ENCODE data around the gene PRR30. TPM values are rescaled to one million over a fixed set of nuclear protein-coding genes. Genes with fewer than 3 reads are reported as not detected.

Gene PRR30
- total and polyA plus RNA-seq, 2 donors (not counting 1 experiment from before 2014, with no cell fraction given): not detected

GRCh38 chr2:27095745-27096651, 43.2 kb downstream of the PRR30 start:
- peak overlapping the region in 3 of 5 experiments; percentile 38 to 55 (median 48) for H3K4me3 ChIP-seq (ENCODE audit: control extremely low read depth in 1 of 5, extremely low read depth in 1 of 5, insufficient read depth in 1 of 5, low read depth in 2 of 5, low read length in 4 of 5)

More at GRCh38 chr2:27095745-27096651, 43.2 kb downstream of the PRR30 start:
- DNase-seq (peak; percentile 67), ATAC-seq (ENCODE audit: low read depth) (peak; percentile 90)
- Mint-ChIP-seq H3K4me3 (peak overlapping the region; percentile 81), H3K9me3 (ENCODE audit: insufficient read depth) (no peaks in the 10 kb centered on the region), H3K4me1 (peaks cover 11% of the 10 kb centered on the region), H3K27me3 (no peaks in the 10 kb centered on the region), H3K27ac (peak overlapping the region; percentile 41)
- H3K36me3 ChIP-seq (replicated peaks in 1 of 2; ENCODE audit: control extremely low read depth in 1 of 2, control insufficient read depth in 1 of 2, extremely low read depth in 1 of 2, insufficient read depth in 2 of 2, low read length in 1 of 2): no peaks in the 10 kb centered on the region
- ChIA-PET CTCF (interaction anchor here (0.5 to 8.8 kb wide), 8 partner anchors 9 to 208 kb away, joined by 3 to 143 read pairs (median 6); partner anchors contain the start of gene TRIM54), POLR2A (interaction anchor here (0.6 kb wide), 1 partner anchor 39 kb away, joined by 3 read pairs; the partner anchor contains the start of gene PREB)
- H3K9ac ChIP-seq (ENCODE audit: low read length): peak overlapping the region; percentile 54
- TF ChIP-seq EZH2 (IDR thresholded peaks at IDR 0.05; ENCODE audit: borderline replicate concordance, insufficient read depth, low read depth, low read length, poor library complexity, severe bottlenecking): no peak
- TF ChIP-seq, protein P1, sequence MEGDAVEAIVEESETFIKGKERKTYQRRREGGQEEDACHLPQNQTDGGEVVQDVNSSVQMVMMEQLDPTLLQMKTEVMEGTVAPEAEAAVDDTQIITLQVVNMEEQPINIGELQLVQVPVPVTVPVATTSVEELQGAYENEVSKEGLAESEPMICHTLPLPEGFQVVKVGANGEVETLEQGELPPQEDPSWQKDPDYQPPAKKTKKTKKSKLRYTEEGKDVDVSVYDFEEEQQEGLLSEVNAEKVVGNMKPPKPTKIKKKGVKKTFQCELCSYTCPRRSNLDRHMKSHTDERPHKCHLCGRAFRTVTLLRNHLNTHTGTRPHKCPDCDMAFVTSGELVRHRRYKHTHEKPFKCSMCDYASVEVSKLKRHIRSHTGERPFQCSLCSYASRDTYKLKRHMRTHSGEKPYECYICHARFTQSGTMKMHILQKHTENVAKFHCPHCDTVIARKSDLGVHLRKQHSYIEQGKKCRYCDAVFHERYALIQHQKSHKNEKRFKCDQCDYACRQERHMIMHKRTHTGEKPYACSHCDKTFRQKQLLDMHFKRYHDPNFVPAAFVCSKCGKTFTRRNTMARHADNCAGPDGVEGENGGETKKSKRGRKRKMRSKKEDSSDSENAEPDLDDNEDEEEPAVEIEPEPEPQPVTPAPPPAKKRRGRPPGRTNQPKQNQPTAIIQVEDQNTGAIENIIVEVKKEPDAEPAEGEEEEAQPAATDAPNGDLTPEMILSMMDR (IDR thresholded peaks at IDR 0.05): no peak
- no peaks in the 10 kb centered on the region for H3K9me3 ChIP-seq (ENCODE audit: control extremely low read depth in 1 of 3, control insufficient read depth in 2 of 3, insufficient read depth in 1 of 3, low read length in 2 of 3)
- H3K27me3 ChIP-seq (replicated peaks in 1 of 4; ENCODE audit: control extremely low read depth in 1 of 4, control insufficient read depth in 3 of 4, insufficient read depth in 4 of 4, low read length in 3 of 4): no peaks in the 10 kb centered on the region
- no peak overlapping the region for H3K27ac ChIP-seq (ENCODE audit: low read length in 2 of 2)
- intact Hi-C loops (cut with micrococcal nuclease): loop anchor here (1.0 to 5.0 kb wide), 4 partner anchors 10 to 586 kb away; partner anchors contain the start of genes KHK and PREB
- H3K79me2 ChIP-seq (ENCODE audit: control insufficient read depth, insufficient read depth, low read length): no peaks in the 10 kb centered on the region
- no peaks in the 10 kb centered on the region for H4K20me1 ChIP-seq (ENCODE audit: control insufficient read depth, insufficient read depth, low read length, poor library complexity, severe bottlenecking)
- peaks cover 6 to 9% of the 10 kb centered on the region in 2 donors for H3K4me1 ChIP-seq (ENCODE audit: control insufficient read depth in 2 of 2, insufficient read depth in 2 of 2, low read length in 2 of 2)
- peak overlapping the region; percentile 91 for H2AFZ ChIP-seq (ENCODE audit: insufficient read depth, low read depth, low read length, poor library complexity, severe bottlenecking)
- peak overlapping the region; percentile 84 for H3K4me2 ChIP-seq (replicated peaks; ENCODE audit: low read depth, low read length, poor library complexity, severe bottlenecking)
- 16% methylated on average over 11 of the region's 18 CpGs for WGBS (ENCODE audit: insufficient coverage)
